HTR-8/SVneo (cell line): ENCODE results near the gene ATP7A.
"Not testable (repeated sequence)": the region's sequence is repeated elsewhere in the genome, so short reads cannot be mapped to it uniquely, and the experiment has no call there.

ENCODE experiments used
- DNase-seq: peaks from one replicate; pipeline ENCODE4 v3.0.0; 2011; ENCODE audit warnings: low spot score, mixed read lengths; ENCODE audit not compliant: insufficient read length
- FAIRE-seq: peaks from 2 replicates; lab custom pipeline; 2011; peaks lifted over from hg19 to GRCh38; lab: Jason Lieb, UNC

ATP7A gene

GRCh38 chrX:77910108-77910840 is at the start of gene ATP7A:
Gene ATP7A (plus strand): TSS chrX:77910693. CDS start chrX:77971642, 60,949 bp downstream.
- FAIRE-seq, result peak; percentile 98

GRCh38 chrX:77875372-77875771 is 35.1 kb upstream of the ATP7A start:
- no peak for FAIRE-seq

More at GRCh38 chrX:77910108-77910840, at the start of gene ATP7A:
- DNase-seq, result peak; percentile 92

GRCh38 chrX:77881418-77881817 is 29.1 kb upstream of the ATP7A start:
- not testable (repeated sequence) for FAIRE-seq, DNase-seq

More at GRCh38 chrX:77875372-77875771, 35.1 kb upstream of the ATP7A start:
- DNase-seq, result no peak

- DNase-seq (no peak), FAIRE-seq (no peak)
These were observed 17.6 kb upstream of the ATP7A start for GRCh38 chrX:77892887-77893286.

GRCh38 chrX:77893713-77894112 is 16.8 kb upstream of the ATP7A start:
- no peak for FAIRE-seq

GRCh38 chrX:77894921-77895886 is 15.3 kb upstream of the ATP7A start, which contains the start of gene MAGT1:
Gene MAGT1 (minus strand): TSS chrX:77895435. CDS start chrX:77895410, 25 bp downstream.
- DNase-seq (peak; percentile 94), FAIRE-seq (peak; percentile 99)

More at GRCh38 chrX:77893713-77894112, 16.8 kb upstream of the ATP7A start:
- DNase-seq, result no peak

- FAIRE-seq (peak; percentile 54), DNase-seq (peak; percentile 75)
These were observed 11.2 kb upstream of the ATP7A start, which contains the start of gene COX7B for GRCh38 chrX:77899081-77899828. Gene COX7B (plus strand): TSS chrX:77899468. CDS start chrX:77899554, 86 bp downstream.

- no peak for DNase-seq
- FAIRE-seq, result no peak
These were observed 9.8 kb upstream of the ATP7A start for GRCh38 chrX:77900688-77901087.

- no peak for FAIRE-seq
- DNase-seq, result no peak
These were observed 9.0 kb upstream of the ATP7A start for GRCh38 chrX:77901506-77901905.

- FAIRE-seq (no peak), DNase-seq (no peak)
These were observed 6.9 kb downstream of the ATP7A start for GRCh38 chrX:77917294-77917933.

- DNase-seq, result no peak
- FAIRE-seq, result no peak
These were observed 8.1 kb downstream of the ATP7A start for GRCh38 chrX:77918568-77918967.

- FAIRE-seq, result not testable (repeated sequence)
These were observed 8.9 kb downstream of the ATP7A start for GRCh38 chrX:77919370-77919769.

GRCh38 chrX:77922787-77923186 is 12.3 kb downstream of the ATP7A start:
- FAIRE-seq (no peak), DNase-seq (no peak)

More at GRCh38 chrX:77919370-77919769, 8.9 kb downstream of the ATP7A start:
- DNase-seq, result not testable (repeated sequence)

GRCh38 chrX:77924320-77924859 is 13.9 kb downstream of the ATP7A start:
- FAIRE-seq, result no peak

GRCh38 chrX:77925764-77926163 is 15.3 kb downstream of the ATP7A start:
- FAIRE-seq (no peak), DNase-seq (no peak)

More at GRCh38 chrX:77924320-77924859, 13.9 kb downstream of the ATP7A start:
- DNase-seq, result no peak

- no peak for FAIRE-seq
- DNase-seq, result no peak
These were observed 20.1 kb downstream of the ATP7A start for GRCh38 chrX:77930581-77930980.

- FAIRE-seq (no peak), DNase-seq (no peak)
These were observed 25.4 kb downstream of the ATP7A start for GRCh38 chrX:77935886-77936285.

GRCh38 chrX:77936299-77936698 is 25.8 kb downstream of the ATP7A start:
- FAIRE-seq, result no peak

GRCh38 chrX:77937291-77937690 is 26.8 kb downstream of the ATP7A start:
- FAIRE-seq (no peak), DNase-seq (no peak)

More at GRCh38 chrX:77936299-77936698, 25.8 kb downstream of the ATP7A start:
- DNase-seq, result no peak
